ENCODE measurements around the gene SHLD2. TPM values are rescaled to one million over a fixed set of nuclear protein-coding genes. Genes with fewer than 3 reads are reported as not detected.
"Not testable (repeated sequence)": the region's sequence is repeated elsewhere in the genome, so short reads cannot be mapped to it uniquely, and the experiment has no call there.

SHLD2 gene, protein sequence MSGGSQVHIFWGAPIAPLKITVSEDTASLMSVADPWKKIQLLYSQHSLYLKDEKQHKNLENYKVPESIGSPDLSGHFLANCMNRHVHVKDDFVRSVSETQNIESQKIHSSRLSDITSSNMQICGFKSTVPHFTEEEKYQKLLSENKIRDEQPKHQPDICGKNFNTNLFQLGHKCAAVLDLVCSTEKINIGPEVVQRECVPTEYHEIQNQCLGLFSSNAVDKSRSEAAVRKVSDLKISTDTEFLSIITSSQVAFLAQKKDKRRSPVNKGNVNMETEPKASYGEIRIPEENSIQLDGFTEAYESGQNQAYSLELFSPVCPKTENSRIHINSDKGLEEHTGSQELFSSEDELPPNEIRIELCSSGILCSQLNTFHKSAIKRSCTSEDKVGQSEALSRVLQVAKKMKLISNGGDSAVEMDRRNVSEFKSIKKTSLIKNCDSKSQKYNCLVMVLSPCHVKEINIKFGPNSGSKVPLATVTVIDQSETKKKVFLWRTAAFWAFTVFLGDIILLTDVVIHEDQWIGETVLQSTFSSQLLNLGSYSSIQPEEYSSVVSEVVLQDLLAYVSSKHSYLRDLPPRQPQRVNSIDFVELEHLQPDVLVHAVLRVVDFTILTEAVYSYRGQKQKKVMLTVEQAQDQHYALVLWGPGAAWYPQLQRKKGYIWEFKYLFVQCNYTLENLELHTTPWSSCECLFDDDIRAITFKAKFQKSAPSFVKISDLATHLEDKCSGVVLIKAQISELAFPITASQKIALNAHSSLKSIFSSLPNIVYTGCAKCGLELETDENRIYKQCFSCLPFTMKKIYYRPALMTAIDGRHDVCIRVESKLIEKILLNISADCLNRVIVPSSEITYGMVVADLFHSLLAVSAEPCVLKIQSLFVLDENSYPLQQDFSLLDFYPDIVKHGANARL
- 13.8 and 13.9 TPM in 2 replicates for total RNA-seq

DNA sequence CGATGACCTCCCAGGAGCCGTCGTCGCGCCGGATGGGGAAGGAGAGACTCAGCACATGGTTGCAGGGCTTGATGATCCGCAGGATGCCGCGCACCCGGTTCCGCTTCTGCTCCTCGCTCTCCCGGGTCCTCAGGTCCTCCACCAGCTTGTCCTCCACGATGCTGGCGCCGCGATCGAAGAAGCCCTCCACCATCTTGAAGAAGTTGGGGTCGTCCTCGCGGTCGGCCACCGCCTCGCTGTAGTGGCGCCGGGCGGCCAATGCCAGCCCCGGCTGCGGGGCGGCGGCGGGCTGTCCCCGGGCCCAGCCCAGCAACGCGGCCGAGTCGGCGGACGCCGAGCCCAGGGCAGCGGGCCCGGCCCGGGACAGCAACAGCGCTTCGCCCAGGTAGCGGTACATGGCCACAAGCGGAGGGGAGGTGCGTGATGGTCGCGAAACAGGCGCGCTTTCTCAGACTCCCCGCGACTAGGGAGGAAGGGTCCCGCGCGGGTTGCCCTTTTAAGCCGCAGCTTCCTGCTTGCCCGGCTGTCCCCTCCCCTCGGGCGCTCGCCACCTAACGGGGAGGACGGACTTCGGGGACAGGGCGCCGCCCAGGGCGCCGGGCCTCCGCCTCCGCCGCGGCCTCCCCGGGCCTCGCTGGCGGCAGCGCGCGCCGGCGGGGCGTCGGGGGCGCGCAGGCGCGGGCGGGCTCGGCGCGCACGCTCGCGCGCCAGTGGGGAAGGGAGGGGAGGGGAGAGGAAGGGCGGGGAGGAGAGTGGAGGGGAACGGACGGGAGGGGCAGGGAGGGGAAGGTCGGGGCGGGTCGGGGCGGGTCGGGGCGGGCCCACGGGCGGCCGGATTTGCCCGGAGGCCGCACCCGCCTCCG lies at the start of gene SHLD2, which contains the start of gene GLUD1:
TSS of gene SHLD2 (plus strand) at position 834 of the 863 bp plus-strand sequence. CDS start 56,149 bp downstream, outside the sequence.
TSS of gene GLUD1 (minus strand) at position 471 of the 863 bp plus-strand sequence. CDS start at position 397, 74 bp downstream.
- DNase-seq (ENCODE audit: extremely low read depth, low read depth, low spot score) = no peak

DNA sequence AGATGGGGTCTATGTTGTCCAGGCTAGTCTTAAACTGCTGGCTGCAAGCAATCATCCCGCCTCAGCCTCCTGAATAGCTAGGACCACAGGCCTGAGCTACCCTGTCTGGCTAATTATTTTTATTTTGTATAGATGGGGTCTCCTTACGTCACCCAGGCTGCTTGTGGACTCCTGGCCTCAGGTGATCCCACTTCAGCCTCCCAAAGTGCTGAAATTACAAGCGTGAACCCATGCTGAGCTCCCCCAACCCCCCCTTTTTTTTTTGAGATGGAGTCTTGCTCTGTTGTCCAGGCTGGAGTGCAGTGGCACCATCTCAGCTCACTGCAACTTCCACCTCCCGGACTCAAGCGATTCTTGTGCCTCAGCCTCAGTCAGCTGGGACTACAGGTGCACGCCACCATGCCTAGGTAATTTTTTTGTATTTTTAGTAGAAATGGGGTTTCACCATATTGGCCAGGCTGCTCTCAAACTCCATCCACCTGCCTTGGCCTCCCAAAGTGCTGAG lies 49.5 kb upstream of the SHLD2 start:
- DNase-seq (ENCODE audit: extremely low read depth, low read depth, low spot score) = no peak

DNA sequence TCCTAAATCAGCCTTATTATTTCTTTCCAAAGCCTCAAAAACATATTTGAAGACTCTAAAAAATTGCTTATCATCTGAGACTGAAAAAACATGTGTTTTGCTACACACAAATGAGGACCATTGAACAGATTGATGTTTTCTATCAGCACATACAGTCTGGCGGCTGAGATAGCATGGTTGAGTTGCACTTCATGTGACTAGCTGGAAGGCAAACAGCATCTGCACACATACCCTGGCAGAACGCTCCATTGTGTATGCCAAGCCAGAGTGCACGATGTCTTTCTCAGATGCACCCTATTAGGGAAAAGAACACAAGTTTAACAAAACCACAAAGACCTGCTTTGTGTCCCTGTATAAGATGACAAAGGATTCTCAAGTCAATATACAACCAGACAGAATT lies 41.9 kb upstream of the SHLD2 start:
- no peak for DNase-seq (ENCODE audit: extremely low read depth, low read depth, low spot score)

DNA sequence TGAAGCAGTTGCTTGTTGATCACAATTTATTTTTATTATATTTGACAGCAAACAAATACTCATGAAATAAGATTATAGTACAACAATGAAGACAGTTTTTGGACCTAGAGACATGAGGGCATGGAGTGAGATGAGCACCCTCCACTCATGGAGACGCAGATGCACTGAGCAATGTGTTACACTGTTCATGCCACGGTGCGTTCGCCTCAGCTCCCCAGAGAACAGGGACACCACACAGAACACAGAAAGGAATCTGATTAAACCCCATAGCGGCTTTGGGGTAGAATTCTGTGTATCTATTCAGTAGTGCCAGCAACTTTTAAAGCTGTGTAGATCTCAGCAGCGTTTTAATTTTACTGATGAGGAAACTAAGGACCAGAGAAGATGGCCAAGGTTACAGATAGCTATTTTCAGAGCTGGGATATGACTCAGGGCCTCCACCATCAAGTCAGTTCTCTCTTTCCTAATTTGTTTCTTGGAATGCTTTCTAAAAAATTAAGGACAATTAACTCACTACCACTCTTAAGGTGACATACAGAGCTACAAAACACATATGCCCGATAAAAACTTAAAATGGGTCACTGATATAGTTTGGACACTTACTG lies 41.3 kb upstream of the SHLD2 start:
- no peak for DNase-seq (ENCODE audit: extremely low read depth, low read depth, low spot score)

DNA sequence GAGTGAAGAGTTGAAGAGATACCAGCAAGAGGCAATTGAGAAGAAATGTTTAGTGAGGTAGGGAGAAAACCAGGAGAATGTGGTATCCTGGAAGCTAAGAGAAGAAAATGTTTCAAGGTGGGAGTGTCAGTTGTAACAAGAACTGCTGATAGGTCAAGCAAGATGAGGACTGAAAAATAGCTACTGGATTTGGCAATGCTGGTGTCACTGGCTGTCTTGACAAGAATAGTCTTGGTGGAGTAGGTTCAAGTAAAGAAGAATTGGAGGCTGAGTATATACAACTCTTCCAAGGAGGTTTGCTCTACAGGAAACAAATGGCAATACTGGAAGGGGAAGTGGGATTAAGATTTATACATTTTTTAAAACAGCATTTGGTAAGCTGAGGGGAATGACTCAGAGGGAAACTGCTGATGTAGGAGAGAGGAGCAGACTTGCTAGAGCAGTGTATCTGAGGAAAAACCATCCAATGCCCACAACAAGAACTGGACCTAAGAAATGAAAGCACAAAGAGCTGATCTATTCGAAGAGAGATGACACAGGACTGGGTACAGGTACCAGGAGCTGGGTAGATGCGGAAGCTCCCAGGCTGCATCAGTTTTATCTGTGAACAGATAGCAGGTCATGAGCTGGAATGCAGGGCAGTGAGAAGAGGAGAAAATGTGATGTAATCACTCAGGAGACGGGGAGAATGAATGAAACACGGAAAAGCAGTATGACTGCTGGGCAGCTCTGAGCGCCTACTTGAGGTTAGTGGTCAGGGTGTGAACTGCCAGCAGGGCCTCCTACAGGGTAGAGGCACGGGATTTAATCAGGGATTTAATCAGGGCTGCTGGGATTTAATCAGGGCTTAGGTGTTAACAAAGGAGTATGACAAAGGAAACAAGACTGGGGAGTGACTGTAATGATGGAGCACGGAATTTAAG lies 40.4 kb upstream of the SHLD2 start:
- DNase-seq (ENCODE audit: extremely low read depth, low read depth, low spot score) = no peak

DNA sequence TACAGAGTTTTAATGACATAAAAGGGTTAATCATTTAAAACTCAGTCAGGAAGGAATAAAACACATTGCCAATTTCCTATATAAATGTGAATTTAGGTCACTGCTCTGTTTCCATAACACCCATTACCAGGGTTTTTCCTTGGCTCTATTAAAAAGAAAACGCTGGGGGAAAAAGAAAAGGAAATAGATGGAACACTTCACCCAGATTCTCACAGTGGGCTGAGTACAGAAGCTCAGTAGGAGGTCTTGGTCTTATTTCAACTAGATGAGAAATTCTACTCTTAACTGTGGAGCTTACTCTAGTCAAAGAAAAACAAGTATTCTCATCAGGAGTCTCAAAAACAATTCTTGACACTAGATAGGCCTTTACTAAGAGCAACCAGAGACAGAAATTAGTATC lies 36.8 kb upstream of the SHLD2 start:
- DNase-seq (ENCODE audit: extremely low read depth, low read depth, low spot score) = no peak

DNA sequence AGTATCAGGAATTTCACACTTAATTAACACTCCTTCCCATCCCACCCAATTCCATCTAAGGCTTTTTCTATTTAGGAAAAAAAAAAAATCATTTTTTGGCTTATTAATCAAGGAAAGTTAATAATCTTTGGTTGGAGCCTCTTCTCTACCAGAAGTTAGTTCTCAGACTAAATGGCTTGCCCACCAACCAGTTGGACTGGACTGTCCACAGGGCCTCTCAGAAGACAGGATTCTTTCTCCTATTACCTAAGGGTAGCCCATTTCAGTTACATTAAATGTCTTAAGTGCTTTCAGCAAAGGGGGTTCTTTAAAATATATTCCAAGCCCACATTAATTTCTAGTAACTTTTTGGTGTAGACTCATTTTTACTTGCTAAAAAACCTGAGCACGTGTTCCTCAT lies 35.6 kb upstream of the SHLD2 start:
- no peak for DNase-seq (ENCODE audit: extremely low read depth, low read depth, low spot score)

DNA sequence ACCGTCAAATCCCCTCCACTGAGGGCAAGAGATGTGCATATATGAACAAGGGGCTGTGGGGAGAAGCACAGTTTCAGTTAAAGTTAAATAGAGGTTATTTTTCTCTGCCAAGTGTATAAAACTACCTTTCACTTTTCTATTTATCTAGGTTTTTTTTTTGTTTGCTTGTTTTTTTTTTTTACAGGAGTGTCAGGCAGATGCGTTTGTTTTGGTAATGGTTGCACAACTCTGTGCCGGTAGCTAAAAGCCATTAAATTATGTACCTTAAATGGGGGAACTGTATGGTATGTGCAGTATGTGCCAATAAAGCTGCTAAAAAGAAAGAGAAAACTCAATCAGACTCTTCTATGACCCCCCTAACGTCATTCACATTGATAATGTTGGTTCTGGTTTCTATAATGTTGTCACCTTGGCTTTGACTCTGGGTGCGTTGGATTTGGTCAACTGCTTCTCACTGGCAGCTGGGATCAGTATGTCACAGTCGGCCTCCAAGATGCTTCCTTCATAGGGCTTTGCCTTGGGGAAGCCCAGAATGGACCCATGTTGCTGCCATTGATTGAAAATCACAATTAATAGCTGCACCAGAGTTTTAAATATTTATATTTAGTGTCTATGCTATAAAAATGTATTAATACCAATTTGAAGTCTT lies 34.6 kb upstream of the SHLD2 start:
- DNase-seq (ENCODE audit: extremely low read depth, low read depth, low spot score) = no peak

DNA sequence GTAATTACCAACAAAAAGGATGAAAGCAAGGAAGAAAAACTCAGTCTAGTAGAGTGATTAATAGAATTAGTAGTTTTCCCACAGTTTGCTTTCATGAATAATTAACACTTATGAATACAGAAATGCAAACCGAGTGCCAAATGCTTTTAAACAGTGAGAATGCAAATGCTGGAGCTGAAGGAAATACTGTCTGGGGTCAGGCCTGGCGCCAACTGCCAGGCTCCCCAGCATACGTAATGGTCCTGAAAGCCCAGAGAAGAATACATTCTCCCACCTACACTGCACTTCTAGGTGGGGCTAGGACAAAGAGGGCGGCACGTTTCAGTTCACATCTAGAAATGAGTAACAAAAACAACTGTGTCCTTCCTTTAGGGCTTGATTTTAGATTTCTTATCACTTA lies 30.4 kb upstream of the SHLD2 start:
- no peak for DNase-seq (ENCODE audit: extremely low read depth, low read depth, low spot score)

DNA sequence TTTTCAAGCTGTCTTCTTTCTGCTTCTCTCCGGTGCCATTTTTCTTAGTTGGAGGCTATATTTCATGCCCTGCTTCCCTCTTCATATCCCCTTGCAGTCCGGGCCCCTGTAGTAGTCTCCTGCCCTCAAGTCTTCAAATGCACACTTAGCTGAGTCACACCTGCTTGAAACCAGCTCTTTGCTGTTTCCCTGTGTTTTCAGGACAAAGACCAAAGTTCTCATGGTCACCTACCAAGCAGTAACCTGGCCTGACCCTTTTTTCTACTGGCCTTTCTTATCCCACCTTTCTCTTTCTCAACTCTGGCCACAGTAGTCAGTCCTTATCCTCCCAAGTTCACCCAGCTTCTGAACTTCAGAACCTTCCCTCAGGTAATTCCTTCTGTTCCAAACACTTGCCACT lies 28.8 kb upstream of the SHLD2 start:
- DNase-seq (ENCODE audit: extremely low read depth, low read depth, low spot score) = no peak

DNA sequence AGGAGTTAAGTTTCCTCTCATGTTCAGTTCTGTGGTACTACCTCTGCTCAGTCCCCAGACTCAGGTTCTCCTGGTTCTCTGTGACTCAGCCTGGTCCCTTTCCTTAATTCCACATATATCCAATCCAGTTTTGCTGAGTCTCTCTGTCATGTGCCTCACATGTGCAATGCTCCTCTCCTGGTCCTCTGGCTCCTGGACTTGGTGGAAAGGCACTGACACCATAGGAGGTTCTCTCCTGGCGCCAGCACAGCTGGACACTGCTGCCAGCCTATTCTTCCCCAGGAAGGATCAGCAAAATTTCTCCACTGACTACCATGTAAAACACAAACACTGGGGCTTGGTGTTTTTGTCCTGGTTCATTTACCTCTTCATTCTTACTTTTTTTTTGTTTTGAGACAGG lies 28.1 kb upstream of the SHLD2 start:
- no peak for DNase-seq (ENCODE audit: extremely low read depth, low read depth, low spot score)

DNA sequence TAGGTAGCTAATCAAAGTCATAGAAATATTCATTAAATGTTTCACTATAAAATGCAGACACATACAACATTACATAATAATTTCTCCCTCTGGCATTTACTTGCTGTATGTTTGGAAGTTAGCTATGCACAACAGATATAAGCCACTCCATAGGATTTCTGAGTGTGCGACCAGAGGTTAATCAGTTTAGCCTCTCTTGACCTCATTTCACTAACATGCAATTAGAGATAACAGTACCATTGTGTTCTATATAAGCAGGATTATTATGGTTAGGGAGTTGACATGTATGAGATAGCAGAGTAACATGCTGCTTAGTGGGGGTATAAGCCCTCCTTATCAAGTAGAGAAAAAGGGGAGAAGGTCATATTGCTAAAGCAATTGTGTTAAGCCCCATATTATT lies 26.7 kb upstream of the SHLD2 start:
- DNase-seq (ENCODE audit: extremely low read depth, low read depth, low spot score) = no peak

DNA sequence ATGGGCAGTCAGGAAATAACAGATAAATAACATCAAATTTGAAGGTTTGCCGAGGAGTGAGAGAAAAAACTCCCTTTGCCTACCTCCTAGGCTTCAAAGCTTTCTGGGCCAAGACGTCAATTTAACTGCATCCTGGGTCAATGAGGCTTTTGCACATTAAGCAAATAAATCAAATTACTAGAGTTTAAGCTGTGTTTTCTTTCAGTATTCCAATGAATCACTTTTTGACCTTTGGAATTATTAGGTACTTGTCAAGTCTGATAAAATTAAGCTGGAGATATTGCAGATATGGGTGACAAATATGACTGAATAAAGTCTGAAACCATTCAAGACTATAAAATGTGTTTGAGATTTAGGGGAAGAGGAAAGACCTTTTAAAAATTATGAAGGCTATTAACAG lies 22.6 kb upstream of the SHLD2 start:
- DNase-seq (ENCODE audit: extremely low read depth, low read depth, low spot score) = no peak

DNA sequence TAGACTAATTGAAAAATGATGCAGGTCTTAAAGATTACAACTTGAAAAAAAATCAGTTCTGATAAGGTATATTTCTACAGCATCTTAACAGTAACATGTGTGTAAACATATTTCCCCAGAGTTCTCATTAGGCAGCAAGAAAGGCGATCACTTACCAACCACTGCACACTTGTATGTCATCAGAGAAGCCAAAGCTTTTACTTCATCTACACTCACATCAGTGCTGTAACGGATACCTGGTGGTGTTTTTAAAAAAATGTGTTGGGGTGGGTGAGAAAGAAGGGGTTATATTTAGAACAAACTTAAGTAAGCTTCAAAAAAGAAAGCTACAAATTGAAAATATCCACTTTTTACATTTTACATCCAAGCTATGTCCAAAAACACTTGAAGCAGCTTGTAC lies 18.6 kb upstream of the SHLD2 start:
- not testable (repeated sequence) for DNase-seq (ENCODE audit: extremely low read depth, low read depth, low spot score)

DNA sequence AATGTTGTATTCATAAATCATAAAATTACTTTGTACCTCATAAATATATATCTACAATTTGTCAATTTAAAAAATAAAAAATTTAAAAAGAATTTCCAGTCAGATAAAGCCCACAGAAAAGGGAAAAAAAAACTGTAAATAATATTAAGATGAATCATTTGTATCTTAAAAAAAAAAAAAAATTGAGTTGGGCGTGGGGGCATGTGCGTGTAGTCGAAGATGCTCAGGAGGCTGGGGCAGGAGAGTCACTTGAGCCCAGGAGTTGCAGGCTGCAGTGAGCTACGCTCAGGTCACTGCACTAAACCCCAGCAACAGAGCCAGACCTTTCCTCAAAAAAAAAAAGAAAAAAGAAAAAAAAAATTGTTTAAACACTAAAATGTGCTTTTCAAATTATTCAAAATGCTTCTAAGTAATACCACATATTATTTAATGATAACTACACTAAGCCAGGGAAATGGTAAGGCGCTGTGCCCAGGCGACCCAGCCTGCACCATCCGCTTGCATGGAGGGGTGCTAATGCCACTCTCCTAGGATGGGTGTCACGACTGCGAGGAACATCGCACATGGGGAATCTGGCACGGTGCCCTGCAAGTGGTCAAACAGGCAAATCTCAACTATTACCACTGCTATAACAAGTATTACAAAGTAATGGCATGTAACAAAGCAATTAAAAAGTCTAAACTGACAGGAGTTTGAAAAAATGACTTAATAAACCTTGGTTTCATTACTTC lies 15.7 kb upstream of the SHLD2 start:
- DNase-seq (ENCODE audit: extremely low read depth, low read depth, low spot score) = no peak

DNA sequence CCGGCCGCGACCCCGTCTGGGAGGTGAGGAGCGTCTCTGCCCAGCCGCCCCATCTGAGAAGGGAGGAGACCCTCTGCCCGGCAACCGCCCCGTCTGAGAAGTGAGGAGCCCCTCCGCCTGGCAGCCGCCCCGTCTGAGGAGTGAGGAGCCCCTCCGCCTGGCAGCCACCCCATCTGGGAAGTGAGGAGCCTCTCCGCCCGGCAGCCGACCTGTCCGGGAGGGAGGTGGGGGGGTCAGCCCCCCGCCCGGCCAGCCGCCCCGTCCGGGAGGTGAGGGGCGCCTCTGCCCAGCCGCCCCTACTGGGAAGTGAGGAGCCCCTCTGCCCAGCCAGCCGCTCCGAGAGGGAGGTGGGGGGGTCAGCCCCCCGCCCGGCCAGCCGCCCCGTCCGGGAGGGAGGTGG lies 14.4 kb upstream of the SHLD2 start:
- not testable (repeated sequence) for DNase-seq (ENCODE audit: extremely low read depth, low read depth, low spot score)

DNA sequence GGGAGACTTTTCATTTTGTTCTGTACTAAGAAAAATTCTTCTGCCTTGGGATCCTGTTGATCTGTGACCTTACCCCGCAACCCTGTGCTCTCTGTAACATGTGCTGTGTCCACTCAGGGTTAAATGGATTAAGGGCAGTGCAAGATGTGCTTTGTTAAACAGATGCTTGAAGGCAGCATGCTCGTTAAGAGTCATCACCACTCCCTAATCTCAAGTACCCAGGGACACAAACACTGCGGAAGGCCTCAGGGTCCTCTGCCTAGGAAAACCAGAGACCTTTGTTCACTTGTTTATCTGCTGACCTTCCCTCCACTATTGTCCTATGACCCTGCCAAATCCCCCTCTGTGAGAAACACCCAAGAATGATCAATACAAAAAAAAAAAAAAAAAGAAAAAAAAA lies 13.4 kb upstream of the SHLD2 start:
- DNase-seq (ENCODE audit: extremely low read depth, low read depth, low spot score) = not testable (repeated sequence)

DNA sequence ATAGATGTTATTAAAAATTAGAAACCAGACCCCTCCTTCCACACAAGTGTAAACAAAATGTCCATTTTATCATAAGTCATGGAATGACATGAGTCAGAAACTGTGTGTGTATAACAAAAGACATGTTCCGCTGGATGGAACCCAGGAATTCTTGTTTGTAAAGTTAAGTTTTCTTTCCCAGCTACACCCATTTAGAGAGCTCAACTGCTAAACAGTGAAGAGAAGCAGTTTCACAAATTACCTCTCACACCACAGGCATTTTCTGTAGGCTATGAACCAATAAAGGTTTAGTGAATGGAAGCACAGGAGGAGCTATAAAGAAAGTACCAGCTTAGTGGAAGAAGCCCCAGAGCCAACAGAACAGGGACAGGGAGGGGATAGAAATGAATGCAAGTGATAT lies 12.8 kb upstream of the SHLD2 start:
- not testable (repeated sequence) for DNase-seq (ENCODE audit: extremely low read depth, low read depth, low spot score)

Measured in glomerular endothelial cell (primary cell).